Measurements from ENCODE around the gene FBXL7. TPM values are rescaled to one million over a fixed set of nuclear protein-coding genes. Genes with fewer than 3 reads are reported as not detected.

FBXL7 gene
- total RNA-seq, 1 experiment from 2014 or later, result 5.0 TPM

GRCh38 chr5:15577831-15578230 lies 77.9 kb downstream of the FBXL7 start:
- DNase-seq (ENCODE audit: low spot score), result no peak

DNA sequence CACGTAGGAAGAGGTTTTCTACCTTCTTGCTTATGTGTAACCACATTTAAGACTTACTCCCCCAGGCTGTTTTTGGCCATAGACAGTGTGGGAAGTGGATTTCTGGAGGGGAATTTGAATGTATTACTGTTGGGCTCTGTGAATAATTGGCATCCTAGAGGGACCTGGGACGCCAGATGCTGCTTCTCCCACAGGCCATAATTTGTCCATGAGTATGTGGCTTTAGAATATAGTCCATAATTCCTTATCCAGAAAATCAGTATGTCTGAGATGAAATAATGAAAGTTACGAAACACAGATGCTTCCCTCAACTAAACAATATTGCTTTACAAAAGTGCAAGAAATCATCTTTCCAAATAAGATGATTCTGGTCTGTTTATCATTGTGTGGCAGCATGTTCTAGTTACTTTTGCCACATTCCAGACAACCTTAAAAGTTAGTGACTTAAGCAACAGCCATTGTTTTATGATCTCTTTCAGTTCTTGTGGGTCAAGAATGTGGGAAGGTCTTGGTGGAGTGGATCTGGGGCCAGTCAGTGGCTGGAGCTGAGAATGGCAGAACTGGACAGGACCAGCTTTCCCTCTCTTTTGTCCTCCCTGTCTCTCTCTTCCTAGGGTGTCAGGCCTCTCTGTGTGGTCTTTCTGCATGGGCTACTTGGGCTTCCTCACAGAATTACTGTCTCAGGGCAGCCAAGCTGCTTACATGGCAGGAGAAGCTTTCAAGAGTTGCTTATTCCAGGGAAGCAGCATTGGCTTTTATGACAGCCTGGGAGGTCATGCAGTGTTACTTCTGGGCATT lies 79.4 kb downstream of the FBXL7 start:
- DNase-seq (ENCODE audit: low spot score), result no peak

DNA sequence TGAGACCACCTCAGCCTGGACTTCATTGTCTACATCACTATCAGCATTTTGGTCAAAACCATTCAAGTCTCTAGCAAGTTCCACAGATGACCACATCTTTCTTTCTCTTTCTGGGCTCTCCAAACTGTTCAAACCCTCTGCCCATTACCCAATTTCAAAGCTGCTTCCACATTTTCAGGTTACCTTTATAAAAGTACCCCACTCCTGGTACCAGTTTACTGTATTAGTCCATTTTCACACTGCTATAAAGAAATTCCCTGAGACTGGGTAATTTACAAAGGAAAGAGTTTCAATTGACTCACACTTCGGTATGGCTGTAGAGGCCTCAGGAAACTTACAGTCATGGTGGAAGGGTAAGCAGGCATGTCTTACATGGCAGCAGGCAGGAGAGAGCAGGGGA lies 84.5 kb downstream of the FBXL7 start:
- no peak for DNase-seq (ENCODE audit: low spot score)

- no peak for DNase-seq (ENCODE audit: low spot score)
These were observed 85.1 kb downstream of the FBXL7 start for GRCh38 chr5:15585128-15585527.

GRCh38 chr5:15585841-15586591 lies 86.0 kb downstream of the FBXL7 start:
- DNase-seq (ENCODE audit: low spot score), result no peak

DNA sequence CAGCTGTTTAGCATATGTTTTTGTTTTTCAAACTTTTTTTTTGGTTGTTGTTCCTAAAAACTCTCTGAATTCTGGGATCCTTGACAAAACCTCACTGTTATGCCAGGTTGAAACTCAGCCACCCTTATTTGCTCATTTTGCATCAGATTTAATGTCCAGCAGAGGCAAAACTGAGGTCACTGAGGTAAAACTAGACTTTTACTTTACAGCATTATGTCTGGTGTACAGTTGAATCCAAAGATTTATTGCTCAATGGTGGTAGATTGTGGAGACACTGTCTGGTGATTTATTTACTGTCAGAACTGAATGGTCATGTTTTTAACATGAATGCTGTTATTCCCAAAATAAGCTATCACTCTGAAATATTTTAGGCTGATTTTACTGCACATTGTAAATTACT lies 87.9 kb downstream of the FBXL7 start:
- DNase-seq (ENCODE audit: low spot score), result no peak

- DNase-seq (ENCODE audit: low spot score), result no peak
These were observed 92.7 kb downstream of the FBXL7 start for GRCh38 chr5:15592728-15593127.

DNA sequence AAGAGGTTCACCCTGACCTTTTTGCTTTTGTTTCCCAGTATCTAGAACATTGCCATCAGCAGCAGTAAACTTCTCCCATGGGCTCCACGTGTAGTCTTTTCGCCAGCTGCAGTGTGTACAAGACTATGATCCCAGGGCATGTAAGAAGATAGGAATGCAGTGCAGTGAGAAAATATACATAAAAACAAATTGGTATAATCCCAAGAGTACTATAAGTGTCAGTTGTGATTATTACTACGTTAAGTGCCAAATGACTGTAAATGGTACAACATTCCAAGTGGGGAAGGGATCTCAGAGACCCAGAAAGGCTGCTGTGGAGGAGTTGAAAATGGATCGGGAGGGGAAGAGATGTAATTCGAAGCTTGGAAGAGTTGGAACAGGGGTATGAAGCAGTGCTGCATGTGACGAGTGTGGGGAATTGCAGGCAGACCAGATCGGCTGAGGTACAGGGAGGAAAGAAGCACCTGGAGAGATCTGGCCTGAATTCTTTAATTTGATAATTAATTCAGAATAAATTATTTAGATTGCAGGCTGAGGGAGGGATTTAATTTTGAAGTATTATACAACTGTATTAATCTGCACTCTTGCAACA lies 95.1 kb downstream of the FBXL7 start:
- no peak for DNase-seq (ENCODE audit: low spot score)

DNA sequence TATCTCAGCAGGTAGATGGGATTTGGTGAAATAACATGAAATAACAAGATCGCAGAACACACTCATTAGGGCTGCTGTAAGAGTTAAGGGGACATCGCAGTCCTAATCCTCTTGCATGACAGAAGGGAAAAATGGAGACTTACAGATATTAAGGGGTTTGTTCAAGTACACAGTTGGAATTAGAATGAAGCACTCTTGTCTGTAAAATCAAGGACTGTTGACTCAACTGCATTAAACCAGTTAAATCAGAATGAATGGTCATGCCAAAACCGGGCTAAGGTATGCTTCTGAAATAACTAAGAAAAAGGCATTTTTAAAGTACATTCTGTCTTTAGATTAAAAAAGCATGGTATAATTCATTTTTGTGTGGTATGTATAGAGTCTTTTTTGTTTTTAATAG lies 95.9 kb downstream of the FBXL7 start:
- DNase-seq (ENCODE audit: low spot score), result no peak

GRCh38 chr5:15596936-15597335 lies 97.0 kb downstream of the FBXL7 start:
- DNase-seq (ENCODE audit: low spot score), result no peak

GRCh38 chr5:15597804-15598203 lies 97.8 kb downstream of the FBXL7 start:
- DNase-seq (ENCODE audit: low spot score), result no peak

GRCh38 chr5:15598294-15598902 lies 98.4 kb downstream of the FBXL7 start:
- DNase-seq (ENCODE audit: low spot score), result no peak

- no peak for DNase-seq (ENCODE audit: low spot score)
These were observed 100.1 kb downstream of the FBXL7 start for GRCh38 chr5:15600035-15600434.

DNA sequence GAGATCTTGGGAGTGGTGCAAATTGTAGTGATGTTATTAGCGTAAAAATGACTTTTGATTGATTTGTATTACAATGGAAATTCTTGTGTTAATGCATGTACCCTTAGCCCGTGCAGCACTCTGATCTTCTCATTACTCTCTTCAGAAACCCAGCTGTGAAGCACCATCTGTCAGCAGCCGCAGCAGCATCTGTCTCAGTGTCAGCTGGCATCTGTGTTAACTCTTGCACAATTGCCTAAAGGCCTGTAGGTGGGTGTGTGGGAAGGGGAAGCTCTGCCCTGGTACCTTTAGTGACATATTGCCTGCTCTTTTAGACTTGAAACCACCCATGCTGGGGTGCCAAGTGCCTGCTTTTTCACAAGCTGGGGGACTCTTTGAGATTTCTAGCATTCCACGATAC lies 101.3 kb downstream of the FBXL7 start:
- DNase-seq (ENCODE audit: low spot score), result no peak

GRCh38 chr5:15601853-15602252 lies 101.9 kb downstream of the FBXL7 start:
- no peak for DNase-seq (ENCODE audit: low spot score)

DNA sequence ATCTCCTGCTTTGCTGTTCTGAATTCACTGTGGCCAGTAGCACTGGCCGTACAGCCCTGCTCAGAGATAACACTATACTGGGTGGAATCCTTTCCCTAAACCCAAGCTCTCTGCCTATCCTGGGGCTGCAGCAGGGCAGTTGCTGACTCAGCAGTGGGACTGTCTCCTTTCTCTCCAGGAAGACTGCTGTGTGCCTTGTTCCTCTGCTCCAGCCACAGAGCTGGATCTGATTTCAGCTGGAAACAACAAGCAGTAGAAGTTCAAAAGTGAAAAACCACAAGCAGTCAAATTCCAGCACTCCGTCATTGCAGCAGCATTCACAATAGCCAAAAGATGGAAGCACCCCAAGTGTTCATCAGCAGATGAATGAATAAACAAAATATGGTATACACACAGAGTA lies 105.0 kb downstream of the FBXL7 start:
- DNase-seq (ENCODE audit: low spot score), result peak; percentile 13

DNA sequence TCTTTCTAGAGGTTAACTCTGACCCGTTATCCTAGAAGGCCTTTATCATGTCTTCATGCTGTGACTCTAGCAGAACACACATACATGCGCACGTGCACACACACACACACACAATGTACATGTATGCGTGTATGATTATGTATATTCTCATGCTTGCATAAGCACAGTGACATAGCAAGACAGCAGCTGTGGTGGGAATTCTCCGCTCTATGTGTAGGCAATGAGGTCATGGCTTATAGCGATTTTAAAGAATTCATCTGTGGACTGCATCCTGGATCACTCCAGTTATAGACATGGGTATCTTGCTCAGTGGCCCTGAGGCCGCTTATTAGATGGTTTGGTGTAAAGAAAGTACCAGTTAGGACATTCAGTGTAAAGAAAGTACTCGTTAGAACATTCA lies 106.2 kb downstream of the FBXL7 start:
- DNase-seq (ENCODE audit: low spot score), result no peak

GRCh38 chr5:15607076-15607475 lies 107.1 kb downstream of the FBXL7 start:
- DNase-seq (ENCODE audit: low spot score), result no peak

DNA sequence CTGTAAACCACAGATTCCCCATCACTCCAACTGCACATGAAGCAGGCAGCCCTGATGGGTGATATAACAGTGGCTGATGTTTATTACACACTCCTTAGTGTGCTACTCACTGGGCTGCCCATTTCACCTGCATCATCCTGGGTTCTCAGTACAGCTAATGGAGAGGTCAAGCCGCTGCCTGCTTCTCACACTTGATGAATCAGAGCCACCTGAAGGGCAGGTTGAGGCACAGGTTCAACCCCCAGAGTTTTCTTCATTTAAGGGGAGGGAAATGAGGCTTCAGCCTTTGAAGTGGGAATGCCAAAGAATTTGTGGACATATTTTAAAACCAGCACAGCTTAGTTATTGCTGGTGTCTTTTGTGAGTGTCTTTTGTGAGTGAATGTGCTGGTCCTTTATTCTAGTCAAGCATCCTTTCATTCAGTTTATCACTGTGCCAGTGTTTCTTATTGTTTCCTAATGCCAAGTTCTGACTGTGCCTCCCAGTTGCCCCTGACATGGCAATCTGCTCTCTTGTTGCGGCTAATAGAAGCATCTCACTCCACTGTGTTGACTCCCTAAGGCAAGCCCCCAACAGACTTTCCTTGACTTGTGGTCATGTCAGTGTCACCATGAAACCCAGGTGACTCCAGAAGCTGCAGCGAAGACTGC lies 109.2 kb downstream of the FBXL7 start:
- DNase-seq (ENCODE audit: low spot score), result no peak

GRCh38 chr5:15610216-15610615 lies 110.2 kb downstream of the FBXL7 start:
- no peak for DNase-seq (ENCODE audit: low spot score)

GRCh38 chr5:15611008-15611407 lies 111.0 kb downstream of the FBXL7 start:
- DNase-seq (ENCODE audit: low spot score), result no peak
